SK-N-SH (cell line): ENCODE measurements around the gene ZNRF1. TPM values are rescaled to one million over a fixed set of nuclear protein-coding genes. Genes with fewer than 3 reads are reported as not detected.
"Not testable (repeated sequence)": the region's sequence is repeated elsewhere in the genome, so short reads cannot be mapped to it uniquely, and the experiment has no call there.

Experiments
- CTCF ChIA-PET: fragments of 300-600, 350-600 bp; formaldehyde crosslinking; extraction: SDS; loops from one replicate; lab custom pipeline; 2021; lab: Yijun Ruan, JAX
- POLR2A ChIA-PET: fragments of 350-600 bp; sonication (Branson Sonifier 250); formaldehyde crosslinking; extraction: SDS; loops from one replicate; lab custom pipeline; 2020; ENCODE audit warnings: antibody characterized with exemption, inconsistent platforms; lab: Yijun Ruan, JAX
- DNase-seq: peaks from one replicate; pipeline ENCODE4 v3.0.0; 2012
- H2AFZ ChIP-seq: fragments of 200-600 bp; sonication (generic); 2 replicates; pipeline ENCODE4 v1.8.1; 2016; ENCODE audit warnings: antibody characterized with exemption, mild to moderate bottlenecking, low read depth
- H3F3A ChIP-seq: fragments of 200-600 bp; sonication (generic); replicated peaks from 2 replicates; pipeline ENCODE3; 2016; ENCODE audit warnings: antibody characterized with exemption, mild to moderate bottlenecking; ENCODE audit not compliant: insufficient read depth
- H3K27ac ChIP-seq, 2 experiments: fragments of 200-500 bp in 1 of 2; fragments of 200-600 bp in 1 of 2; sonication (Bioruptor generic) in 1 of 2; sonication (generic), shearing (Covaris generic) in 1 of 2; 2 replicates each; pipeline versions ENCODE4 v1.5.1 to v1.6.1; 2014 to 2016; ENCODE audit warnings: low read depth in 2 of 2, inconsistent platforms in 1 of 2, low read length in 1 of 2, mild to moderate bottlenecking in 1 of 2, mixed read lengths in 1 of 2
- H3K27me3 ChIP-seq: fragments of 200-600 bp; sonication (generic), shearing (Covaris generic); 2 replicates; pipeline ENCODE4 v1.6.1; 2016; ENCODE audit warnings: mixed run types; ENCODE audit not compliant: insufficient read depth
- H3K36me3 ChIP-seq, 2 experiments: fragments of 200-500 bp in 1 of 2; fragments of 200-600 bp in 1 of 2; sonication (Bioruptor generic) in 1 of 2; sonication (generic) in 1 of 2; replicated peaks in 1 of 2; 2 replicates each; pipeline versions ENCODE3 to v1.5.1; 2014 to 2016; ENCODE audit warnings: low read length in 1 of 2, mild to moderate bottlenecking in 1 of 2; ENCODE audit not compliant: insufficient read depth in 2 of 2, control insufficient read depth in 1 of 2
- H3K4me1 ChIP-seq, 2 experiments: fragments of 200-500 bp in 1 of 2; fragments of 200-600 bp in 1 of 2; sonication (Bioruptor generic) in 1 of 2; sonication (generic), shearing (Covaris generic) in 1 of 2; 2 replicates each; pipeline versions ENCODE4 v1.5.1 to v1.6.1; 2014 to 2016; ENCODE audit warnings: low read depth in 1 of 2, low read length in 1 of 2, mixed run types in 1 of 2; ENCODE audit not compliant: insufficient read depth in 2 of 2, control insufficient read depth in 1 of 2
- H3K4me2 ChIP-seq: fragments of 200-600 bp; sonication (generic), shearing (Covaris generic); 2 replicates; pipeline ENCODE4 v1.6.1; 2017; ENCODE audit warnings: mixed run types
- H3K4me3 ChIP-seq, 2 experiments: fragments of 200-500 bp in 1 of 2; fragments of 200-600 bp in 1 of 2; sonication (Bioruptor generic) in 1 of 2; sonication (generic), shearing (Covaris generic) in 1 of 2; 2 replicates each; pipeline versions ENCODE4 v1.5.1 to v1.8.1; 2014 to 2016; ENCODE audit warnings: low read depth in 2 of 2, inconsistent platforms in 1 of 2, low read length in 1 of 2, mild to moderate bottlenecking in 1 of 2, mixed read lengths in 1 of 2, moderate library complexity in 1 of 2
- H3K79me2 ChIP-seq: fragments of 200-600 bp; sonication (generic); 2 replicates; pipeline ENCODE4 v1.8.1; 2017; ENCODE audit warnings: mild to moderate bottlenecking; ENCODE audit not compliant: insufficient read depth
- H3K9ac ChIP-seq: fragments of 200-600 bp; sonication (generic); 2 replicates; pipeline ENCODE4 v1.6.1; 2017; ENCODE audit warnings: mixed run types
- H3K9me2 ChIP-seq: fragments of 200-600 bp; sonication (generic); 2 replicates; pipeline ENCODE4 v1.6.1; 2017; ENCODE audit warnings: mixed run types
- H3K9me3 ChIP-seq: fragments of 200-600 bp; sonication (generic); 2 replicates; pipeline ENCODE4 v1.6.1; 2017; ENCODE audit warnings: mixed run types, mild to moderate bottlenecking, moderate library complexity
- H4K20me1 ChIP-seq: fragments of 200-600 bp; sonication (generic); 2 replicates; pipeline ENCODE4 v1.6.1; 2017; ENCODE audit warnings: mild to moderate bottlenecking, mixed run types; ENCODE audit not compliant: insufficient read depth
- CHD2 ChIP-seq: fragments of 150-350 bp; IDR thresholded peaks from 2 replicates; pipeline ENCODE4 v1.6.1; 2018; ENCODE audit warnings: low read length; ENCODE audit not compliant: partially characterized antibody
- GABPA ChIP-seq: IDR thresholded peaks from 2 replicates; pipeline ENCODE4 v1.4.0; 2012; ENCODE audit warnings: low read depth, mild to moderate bottlenecking
- GATA2 ChIP-seq: sonication (generic); formaldehyde crosslinking; IDR thresholded peaks from 2 replicates; pipeline ENCODE4 v1.5.0; 2020; ENCODE audit warnings: mild to moderate bottlenecking, missing genetic modification reagents
- JUND ChIP-seq: IDR thresholded peaks from 2 replicates; pipeline ENCODE4 v1.4.0; 2012
- MXI1 ChIP-seq: IDR thresholded peaks from 2 replicates; pipeline ENCODE4 v1.6.1; 2012; ENCODE audit warnings: mild to moderate bottlenecking, low read depth, low read length, improper control_type of control experiment
- NRF1 ChIP-seq: IDR thresholded peaks from 2 replicates; pipeline ENCODE4 v1.6.1; 2012; ENCODE audit warnings: low read depth, mild to moderate bottlenecking, low read length
- POLR2AphosphoS5 ChIP-seq: IDR thresholded peaks from 2 replicates; pipeline ENCODE4 v1.6.1; 2012; ENCODE audit warnings: low read depth, low read length
- RCOR1 ChIP-seq: fragments of 150-350 bp; IDR thresholded peaks from 2 replicates; pipeline ENCODE4 v1.6.1; 2017; ENCODE audit warnings: antibody characterized with exemption, low read length
- RFX5 ChIP-seq: IDR thresholded peaks from 2 replicates; pipeline ENCODE4 v1.6.1; 2012; ENCODE audit warnings: mild to moderate bottlenecking, improper control_type of control experiment, low read length
- SIN3A ChIP-seq: IDR thresholded peaks from 2 replicates; pipeline ENCODE4 v1.6.1; 2012; ENCODE audit warnings: low read depth, mild to moderate bottlenecking, low read length, moderate library complexity, borderline replicate concordance
- TAF1 ChIP-seq: IDR thresholded peaks from 2 replicates; pipeline ENCODE4 v1.6.1; 2012; ENCODE audit warnings: low read depth, mild to moderate bottlenecking, low read length, moderate library complexity, borderline replicate concordance
- TCF12 ChIP-seq: IDR thresholded peaks from 2 replicates; pipeline ENCODE4 v1.4.0; 2012
- WGBS: methylation state at CpG from one replicate; pipeline ENCODE4 v1.1.6; 2017; ENCODE audit warnings: low lambda C conversion rate; 5-methylcytosine and 5-hydroxymethylcytosine counted together
- polyA plus RNA-seq, 3 experiments: library from polyadenylated mRNA; depleted of rRNA; stranded (reverse); fragments of >200 nt; gene quantifications; 2 replicates each; pipeline ENCODE4 v1.2.3, GENCODE V29; 2012
- TF ChIP-seq, protein P1 (sequence below): IDR thresholded peaks from 2 replicates; pipeline ENCODE4 v1.4.0; 2012; ENCODE audit warnings: low read depth, borderline replicate concordance
- TF ChIP-seq, protein P2 (sequence below): IDR thresholded peaks from 2 replicates; pipeline ENCODE4 v1.4.0; 2012; ENCODE audit warnings: low read depth, borderline replicate concordance
- TF ChIP-seq, protein P3 (sequence below): fragments of 150-350 bp; IDR thresholded peaks from 2 replicates; pipeline ENCODE4 v1.6.1; 2016; ENCODE audit warnings: mild to moderate bottlenecking, low read depth, low read length
- TF ChIP-seq, protein P4 (sequence below): fragments of 150-350 bp; IDR thresholded peaks from 2 replicates; pipeline ENCODE4 v1.6.1; 2017; ENCODE audit warnings: antibody characterized with exemption, low read length, low read depth, borderline replicate concordance

Gene ZNRF1
- polyA plus RNA-seq, 1 of the 3 experiments (the other 2 are of a cell fraction) = 23.7 TPM

DNA sequence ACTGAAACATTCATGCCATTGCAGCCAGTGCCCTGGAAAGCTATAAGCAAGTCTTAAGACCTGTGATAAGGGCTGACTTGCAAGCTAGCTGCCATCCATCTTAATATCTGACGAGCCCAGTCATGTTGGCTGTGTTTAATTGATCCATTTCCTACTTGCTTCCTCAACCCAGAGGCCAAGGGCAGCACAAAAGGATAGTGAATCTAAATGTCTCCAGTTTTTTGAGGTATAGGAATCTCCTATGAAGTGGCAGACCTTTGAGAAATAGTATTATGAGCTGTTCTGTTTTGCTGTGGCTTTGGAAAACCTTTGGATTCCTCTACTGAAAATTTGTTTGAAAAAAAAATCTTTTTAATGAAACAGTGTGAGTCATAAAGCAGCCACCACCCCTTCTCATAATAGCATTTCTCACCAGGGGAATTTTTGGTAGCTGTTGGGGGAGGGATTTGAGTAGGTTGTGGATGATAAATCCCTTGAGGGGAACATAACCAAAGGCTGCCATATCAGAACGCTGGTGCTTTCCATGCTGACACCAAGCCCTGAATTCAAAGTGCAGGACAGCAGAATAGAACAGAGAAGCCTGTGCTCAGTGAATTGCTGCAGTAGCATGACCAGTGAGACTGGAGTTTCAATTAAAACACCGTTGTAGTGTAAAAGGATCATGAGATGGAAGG, 12.9 kb downstream of the ZNRF1 start (continued):
- TF ChIP-seq RCOR1 (no peak), CHD2 (no peak), RFX5 (no peak), MXI1 (no peak), NRF1 (no peak), TCF12 (0 out of 2 replicates have a peak, but pooled peaks have one; percentile 15)
- TF ChIP-seq, protein P1, sequence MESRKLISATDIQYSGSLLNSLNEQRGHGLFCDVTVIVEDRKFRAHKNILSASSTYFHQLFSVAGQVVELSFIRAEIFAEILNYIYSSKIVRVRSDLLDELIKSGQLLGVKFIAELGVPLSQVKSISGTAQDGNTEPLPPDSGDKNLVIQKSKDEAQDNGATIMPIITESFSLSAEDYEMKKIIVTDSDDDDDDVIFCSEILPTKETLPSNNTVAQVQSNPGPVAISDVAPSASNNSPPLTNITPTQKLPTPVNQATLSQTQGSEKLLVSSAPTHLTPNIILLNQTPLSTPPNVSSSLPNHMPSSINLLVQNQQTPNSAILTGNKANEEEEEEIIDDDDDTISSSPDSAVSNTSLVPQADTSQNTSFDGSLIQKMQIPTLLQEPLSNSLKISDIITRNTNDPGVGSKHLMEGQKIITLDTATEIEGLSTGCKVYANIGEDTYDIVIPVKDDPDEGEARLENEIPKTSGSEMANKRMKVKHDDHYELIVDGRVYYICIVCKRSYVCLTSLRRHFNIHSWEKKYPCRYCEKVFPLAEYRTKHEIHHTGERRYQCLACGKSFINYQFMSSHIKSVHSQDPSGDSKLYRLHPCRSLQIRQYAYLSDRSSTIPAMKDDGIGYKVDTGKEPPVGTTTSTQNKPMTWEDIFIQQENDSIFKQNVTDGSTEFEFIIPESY = no peak
- TF ChIP-seq, protein P2, sequence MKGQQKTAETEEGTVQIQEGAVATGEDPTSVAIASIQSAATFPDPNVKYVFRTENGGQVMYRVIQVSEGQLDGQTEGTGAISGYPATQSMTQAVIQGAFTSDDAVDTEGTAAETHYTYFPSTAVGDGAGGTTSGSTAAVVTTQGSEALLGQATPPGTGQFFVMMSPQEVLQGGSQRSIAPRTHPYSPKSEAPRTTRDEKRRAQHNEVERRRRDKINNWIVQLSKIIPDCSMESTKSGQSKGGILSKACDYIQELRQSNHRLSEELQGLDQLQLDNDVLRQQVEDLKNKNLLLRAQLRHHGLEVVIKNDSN = no peak
- TF ChIP-seq, all 33 proteins: peak for 4

DNA sequence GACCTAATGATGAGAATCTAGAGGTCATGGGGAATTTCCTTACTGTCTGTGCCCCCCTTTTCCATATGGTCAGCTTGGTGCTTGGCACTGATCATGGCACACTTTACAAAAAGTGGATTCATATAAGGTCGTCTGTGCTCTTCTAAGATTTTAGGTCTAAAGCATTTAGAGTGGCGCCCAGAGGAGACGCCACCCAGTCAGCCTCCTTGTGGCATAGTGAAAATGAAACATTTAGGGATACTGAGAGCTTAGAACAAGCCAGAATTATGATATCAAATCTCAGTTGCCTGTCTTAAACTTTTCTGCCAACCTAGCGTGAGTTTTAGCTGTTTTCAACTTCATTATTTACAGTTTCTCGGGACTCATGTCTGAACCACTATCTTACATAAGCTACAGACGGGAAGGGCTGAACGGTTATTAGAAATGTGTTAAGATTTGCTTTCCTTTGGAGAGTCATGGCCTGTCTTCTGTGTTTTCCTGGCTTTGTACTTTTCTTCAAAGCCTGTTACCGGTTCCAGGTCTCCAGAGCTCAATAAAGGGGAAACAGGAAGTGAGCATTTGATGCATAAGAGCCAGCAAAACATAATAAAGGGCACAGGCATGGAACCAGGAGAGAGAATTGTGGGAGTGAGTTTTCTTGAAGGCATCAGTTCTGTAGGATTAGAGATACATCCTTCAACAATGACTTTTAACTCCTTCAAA, 13.7 kb downstream of the ZNRF1 start:
- WGBS = 88% methylated on average over 8 of the region's 8 CpGs
- H3K9me2 ChIP-seq = no peaks in the 10 kb centered on the region
- H3K36me3 ChIP-seq = peaks cover 0 to 3% of the 10 kb centered on the region in 2 experiments
- H3K4me3 ChIP-seq = no peak overlapping the region
- H3K27me3 ChIP-seq = no peaks in the 10 kb centered on the region
- POLR2A ChIA-PET = no interaction called here
- peaks cover 11 to 26% of the 10 kb centered on the region in 2 experiments; a peak in 3 of 4 replicates for H3K4me1 ChIP-seq
- no peak for DNase-seq
- no peaks in the 10 kb centered on the region for H3K9me3 ChIP-seq
- no peak for TF ChIP-seq GABPA
- TF ChIP-seq SIN3A = no peak
- TF ChIP-seq GATA2 = no peak
- TF ChIP-seq TCF12 = no peak
- no peak for TF ChIP-seq MXI1
- no peak for TF ChIP-seq CHD2
- no peak for TF ChIP-seq JUND
- no peak for TF ChIP-seq TAF1
- TF ChIP-seq RCOR1 = no peak
- TF ChIP-seq, protein P3, sequence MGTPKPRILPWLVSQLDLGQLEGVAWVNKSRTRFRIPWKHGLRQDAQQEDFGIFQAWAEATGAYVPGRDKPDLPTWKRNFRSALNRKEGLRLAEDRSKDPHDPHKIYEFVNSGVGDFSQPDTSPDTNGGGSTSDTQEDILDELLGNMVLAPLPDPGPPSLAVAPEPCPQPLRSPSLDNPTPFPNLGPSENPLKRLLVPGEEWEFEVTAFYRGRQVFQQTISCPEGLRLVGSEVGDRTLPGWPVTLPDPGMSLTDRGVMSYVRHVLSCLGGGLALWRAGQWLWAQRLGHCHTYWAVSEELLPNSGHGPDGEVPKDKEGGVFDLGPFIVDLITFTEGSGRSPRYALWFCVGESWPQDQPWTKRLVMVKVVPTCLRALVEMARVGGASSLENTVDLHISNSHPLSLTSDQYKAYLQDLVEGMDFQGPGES = no peak
- TF ChIP-seq, protein P4, sequence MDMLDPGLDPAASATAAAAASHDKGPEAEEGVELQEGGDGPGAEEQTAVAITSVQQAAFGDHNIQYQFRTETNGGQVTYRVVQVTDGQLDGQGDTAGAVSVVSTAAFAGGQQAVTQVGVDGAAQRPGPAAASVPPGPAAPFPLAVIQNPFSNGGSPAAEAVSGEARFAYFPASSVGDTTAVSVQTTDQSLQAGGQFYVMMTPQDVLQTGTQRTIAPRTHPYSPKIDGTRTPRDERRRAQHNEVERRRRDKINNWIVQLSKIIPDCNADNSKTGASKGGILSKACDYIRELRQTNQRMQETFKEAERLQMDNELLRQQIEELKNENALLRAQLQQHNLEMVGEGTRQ = no peak
- no peak for TF ChIP-seq RFX5
- TF ChIP-seq POLR2AphosphoS5 = no peak
- H3K79me2 ChIP-seq = peaks cover 92% of the 10 kb centered on the region
- H3K4me2 ChIP-seq = peak overlapping the region; percentile 65
- H3F3A ChIP-seq = peaks cover 21% of the 10 kb centered on the region
- CTCF ChIA-PET = interaction anchor here (1.2 to 5.4 kb wide), 3 partner anchors 14 to 98 kb away, joined by 3 to 30 read pairs (median 6); partner anchors contain the start of gene ZNRF1
- peaks cover 9% of the 10 kb centered on the region; the same call in 1 of the 2 replicates for H4K20me1 ChIP-seq
- peak overlapping the region; percentile 68 to 77 for H3K27ac ChIP-seq
- H3K9ac ChIP-seq = peak overlapping the region; percentile 13; the same call in 1 of the 2 replicates
- 0 out of 2 replicates have a peak overlapping the region, but pooled peaks have one; percentile 53 for H2AFZ ChIP-seq

DNA sequence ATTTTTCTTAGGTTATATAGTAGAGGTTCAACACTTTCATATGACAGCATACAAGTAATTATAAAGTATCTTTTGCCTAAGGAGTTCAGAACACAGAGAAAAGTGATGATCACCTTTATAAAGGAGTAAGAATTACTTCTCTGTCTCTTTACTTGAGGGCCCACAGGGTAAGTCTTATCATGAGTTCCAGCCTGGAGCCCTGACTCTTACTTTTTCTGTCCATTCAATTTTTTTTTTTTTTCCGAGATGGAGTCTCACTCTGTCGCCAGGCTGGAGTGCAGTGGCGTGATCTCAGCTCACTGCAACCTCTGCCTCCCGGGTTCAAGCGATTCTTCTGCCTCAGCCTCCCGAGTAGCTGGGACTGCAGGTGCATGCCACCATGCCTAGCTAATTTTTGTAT, 14.3 kb downstream of the ZNRF1 start:
- peaks cover 92% of the 10 kb centered on the region for H3K79me2 ChIP-seq
- POLR2A ChIA-PET, H3K27me3 ChIP-seq, H2AFZ ChIP-seq, H3K4me2 ChIP-seq, H3K9me3 ChIP-seq, H3K4me3 ChIP-seq, H3K9ac ChIP-seq, H3K36me3 ChIP-seq, H3K9me2 ChIP-seq, DNase-seq: not testable (repeated sequence)
- H3K4me1 ChIP-seq = peaks cover 11 to 29% of the 10 kb centered on the region in 2 experiments; a peak in 3 of 4 replicates
- H3K27ac ChIP-seq = peak overlapping the region; percentile 68 to 77; a peak in 3 of 4 replicates
- 97% methylated on average over 6 of the region's 6 CpGs for WGBS
- H3F3A ChIP-seq = peaks cover 21% of the 10 kb centered on the region
- CTCF ChIA-PET = interaction anchor here (1.2 to 5.4 kb wide), 2 partner anchors 30 to 98 kb away, joined by 3 to 30 read pairs; no protein-coding TSS in a partner anchor
- H4K20me1 ChIP-seq = peaks cover 10% of the 10 kb centered on the region
